ENCODE measurements around the gene COLEC11. TPM values are rescaled to one million over a fixed set of nuclear protein-coding genes. Genes with fewer than 3 reads are reported as not detected.

The COLEC11 gene
- total and polyA plus RNA-seq, 2 experiments from 2014 or later = 1.3 to 1.5 TPM

DNA sequence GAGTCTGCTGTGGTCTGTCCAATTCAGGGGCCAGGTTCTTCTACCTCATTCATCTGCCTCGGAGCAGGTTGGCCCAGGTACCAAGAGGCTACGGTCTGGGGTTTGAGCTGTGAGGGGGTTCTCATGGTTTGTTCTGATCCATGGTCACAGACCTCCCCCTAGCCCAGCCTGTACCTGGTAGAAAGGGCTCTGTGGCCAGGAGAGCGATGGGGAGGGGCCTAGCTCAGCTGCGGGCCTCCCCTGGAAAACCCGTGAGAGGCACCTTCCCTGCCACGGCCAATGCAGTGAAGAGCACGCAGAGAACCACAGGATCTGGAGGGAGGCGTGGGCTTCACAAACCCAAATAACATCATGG lies 43.5 kb downstream of the COLEC11 start:
- H3K27me3 Mint-ChIP-seq (ENCODE audit: insufficient read depth, low read depth, poor library complexity) = peaks cover 17% of the 10 kb centered on the region

More for the DNA sequence above, 43.5 kb downstream of the COLEC11 start:
- Histone ChIP-seq H3K4me2 (no peak overlapping the region), H3K9me2 (ENCODE audit: insufficient read depth) (no peaks in the 10 kb centered on the region), H3K27ac (ENCODE audit: low read depth) (no peak overlapping the region), H3K4me1 (ENCODE audit: insufficient read depth) (no peaks in the 10 kb centered on the region), H2AFZ (no peak overlapping the region), H3K36me3 (ENCODE audit: insufficient read depth) (no peaks in the 10 kb centered on the region), H3F3A (replicated peaks; ENCODE audit: low read depth) (no peaks in the 10 kb centered on the region), H3K79me2 (replicated peaks; ENCODE audit: insufficient read depth) (no peaks in the 10 kb centered on the region), H4K20me1 (replicated peaks; ENCODE audit: insufficient read depth) (no peaks in the 10 kb centered on the region), H3K27me3 (ENCODE audit: insufficient read depth) (no peaks in the 10 kb centered on the region), H3K4me3 (no peak overlapping the region)
- H3K27ac Mint-ChIP-seq = no peak overlapping the region
- H3K9me3 Mint-ChIP-seq = no peaks in the 10 kb centered on the region
- DNase-seq (ENCODE audit: low spot score) (no peak), ATAC-seq (no peak)
- TF ChIP-seq, protein P1, sequence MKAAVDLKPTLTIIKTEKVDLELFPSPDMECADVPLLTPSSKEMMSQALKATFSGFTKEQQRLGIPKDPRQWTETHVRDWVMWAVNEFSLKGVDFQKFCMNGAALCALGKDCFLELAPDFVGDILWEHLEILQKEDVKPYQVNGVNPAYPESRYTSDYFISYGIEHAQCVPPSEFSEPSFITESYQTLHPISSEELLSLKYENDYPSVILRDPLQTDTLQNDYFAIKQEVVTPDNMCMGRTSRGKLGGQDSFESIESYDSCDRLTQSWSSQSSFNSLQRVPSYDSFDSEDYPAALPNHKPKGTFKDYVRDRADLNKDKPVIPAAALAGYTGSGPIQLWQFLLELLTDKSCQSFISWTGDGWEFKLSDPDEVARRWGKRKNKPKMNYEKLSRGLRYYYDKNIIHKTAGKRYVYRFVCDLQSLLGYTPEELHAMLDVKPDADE (IDR thresholded peaks at IDR 0.05) = no peak
- TF ChIP-seq EZH2 (IDR thresholded peaks at IDR 0.05; ENCODE audit: low read depth, unreplicated experiment) = no peak
- TF ChIP-seq JUNB (IDR thresholded peaks at IDR 0.05; ENCODE audit: unreplicated experiment) = no peak
- no peak for TF ChIP-seq STAT1 (IDR thresholded peaks at IDR 0.05; ENCODE audit: unreplicated experiment)
- TF ChIP-seq, protein P2, sequence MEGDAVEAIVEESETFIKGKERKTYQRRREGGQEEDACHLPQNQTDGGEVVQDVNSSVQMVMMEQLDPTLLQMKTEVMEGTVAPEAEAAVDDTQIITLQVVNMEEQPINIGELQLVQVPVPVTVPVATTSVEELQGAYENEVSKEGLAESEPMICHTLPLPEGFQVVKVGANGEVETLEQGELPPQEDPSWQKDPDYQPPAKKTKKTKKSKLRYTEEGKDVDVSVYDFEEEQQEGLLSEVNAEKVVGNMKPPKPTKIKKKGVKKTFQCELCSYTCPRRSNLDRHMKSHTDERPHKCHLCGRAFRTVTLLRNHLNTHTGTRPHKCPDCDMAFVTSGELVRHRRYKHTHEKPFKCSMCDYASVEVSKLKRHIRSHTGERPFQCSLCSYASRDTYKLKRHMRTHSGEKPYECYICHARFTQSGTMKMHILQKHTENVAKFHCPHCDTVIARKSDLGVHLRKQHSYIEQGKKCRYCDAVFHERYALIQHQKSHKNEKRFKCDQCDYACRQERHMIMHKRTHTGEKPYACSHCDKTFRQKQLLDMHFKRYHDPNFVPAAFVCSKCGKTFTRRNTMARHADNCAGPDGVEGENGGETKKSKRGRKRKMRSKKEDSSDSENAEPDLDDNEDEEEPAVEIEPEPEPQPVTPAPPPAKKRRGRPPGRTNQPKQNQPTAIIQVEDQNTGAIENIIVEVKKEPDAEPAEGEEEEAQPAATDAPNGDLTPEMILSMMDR (conservative IDR thresholded peaks at IDR 0.05; ENCODE audit: low read depth in 2 of 2) = no peak
- no peak for TF ChIP-seq ZNF114 (CRISPR knock-in tag; IDR thresholded peaks at IDR 0.05)
- TF ChIP-seq, protein P3, sequence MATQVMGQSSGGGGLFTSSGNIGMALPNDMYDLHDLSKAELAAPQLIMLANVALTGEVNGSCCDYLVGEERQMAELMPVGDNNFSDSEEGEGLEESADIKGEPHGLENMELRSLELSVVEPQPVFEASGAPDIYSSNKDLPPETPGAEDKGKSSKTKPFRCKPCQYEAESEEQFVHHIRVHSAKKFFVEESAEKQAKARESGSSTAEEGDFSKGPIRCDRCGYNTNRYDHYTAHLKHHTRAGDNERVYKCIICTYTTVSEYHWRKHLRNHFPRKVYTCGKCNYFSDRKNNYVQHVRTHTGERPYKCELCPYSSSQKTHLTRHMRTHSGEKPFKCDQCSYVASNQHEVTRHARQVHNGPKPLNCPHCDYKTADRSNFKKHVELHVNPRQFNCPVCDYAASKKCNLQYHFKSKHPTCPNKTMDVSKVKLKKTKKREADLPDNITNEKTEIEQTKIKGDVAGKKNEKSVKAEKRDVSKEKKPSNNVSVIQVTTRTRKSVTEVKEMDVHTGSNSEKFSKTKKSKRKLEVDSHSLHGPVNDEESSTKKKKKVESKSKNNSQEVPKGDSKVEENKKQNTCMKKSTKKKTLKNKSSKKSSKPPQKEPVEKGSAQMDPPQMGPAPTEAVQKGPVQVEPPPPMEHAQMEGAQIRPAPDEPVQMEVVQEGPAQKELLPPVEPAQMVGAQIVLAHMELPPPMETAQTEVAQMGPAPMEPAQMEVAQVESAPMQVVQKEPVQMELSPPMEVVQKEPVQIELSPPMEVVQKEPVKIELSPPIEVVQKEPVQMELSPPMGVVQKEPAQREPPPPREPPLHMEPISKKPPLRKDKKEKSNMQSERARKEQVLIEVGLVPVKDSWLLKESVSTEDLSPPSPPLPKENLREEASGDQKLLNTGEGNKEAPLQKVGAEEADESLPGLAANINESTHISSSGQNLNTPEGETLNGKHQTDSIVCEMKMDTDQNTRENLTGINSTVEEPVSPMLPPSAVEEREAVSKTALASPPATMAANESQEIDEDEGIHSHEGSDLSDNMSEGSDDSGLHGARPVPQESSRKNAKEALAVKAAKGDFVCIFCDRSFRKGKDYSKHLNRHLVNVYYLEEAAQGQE (IDR thresholded peaks at IDR 0.05; ENCODE audit: unreplicated experiment) = no peak
- TF ChIP-seq, protein P4, sequence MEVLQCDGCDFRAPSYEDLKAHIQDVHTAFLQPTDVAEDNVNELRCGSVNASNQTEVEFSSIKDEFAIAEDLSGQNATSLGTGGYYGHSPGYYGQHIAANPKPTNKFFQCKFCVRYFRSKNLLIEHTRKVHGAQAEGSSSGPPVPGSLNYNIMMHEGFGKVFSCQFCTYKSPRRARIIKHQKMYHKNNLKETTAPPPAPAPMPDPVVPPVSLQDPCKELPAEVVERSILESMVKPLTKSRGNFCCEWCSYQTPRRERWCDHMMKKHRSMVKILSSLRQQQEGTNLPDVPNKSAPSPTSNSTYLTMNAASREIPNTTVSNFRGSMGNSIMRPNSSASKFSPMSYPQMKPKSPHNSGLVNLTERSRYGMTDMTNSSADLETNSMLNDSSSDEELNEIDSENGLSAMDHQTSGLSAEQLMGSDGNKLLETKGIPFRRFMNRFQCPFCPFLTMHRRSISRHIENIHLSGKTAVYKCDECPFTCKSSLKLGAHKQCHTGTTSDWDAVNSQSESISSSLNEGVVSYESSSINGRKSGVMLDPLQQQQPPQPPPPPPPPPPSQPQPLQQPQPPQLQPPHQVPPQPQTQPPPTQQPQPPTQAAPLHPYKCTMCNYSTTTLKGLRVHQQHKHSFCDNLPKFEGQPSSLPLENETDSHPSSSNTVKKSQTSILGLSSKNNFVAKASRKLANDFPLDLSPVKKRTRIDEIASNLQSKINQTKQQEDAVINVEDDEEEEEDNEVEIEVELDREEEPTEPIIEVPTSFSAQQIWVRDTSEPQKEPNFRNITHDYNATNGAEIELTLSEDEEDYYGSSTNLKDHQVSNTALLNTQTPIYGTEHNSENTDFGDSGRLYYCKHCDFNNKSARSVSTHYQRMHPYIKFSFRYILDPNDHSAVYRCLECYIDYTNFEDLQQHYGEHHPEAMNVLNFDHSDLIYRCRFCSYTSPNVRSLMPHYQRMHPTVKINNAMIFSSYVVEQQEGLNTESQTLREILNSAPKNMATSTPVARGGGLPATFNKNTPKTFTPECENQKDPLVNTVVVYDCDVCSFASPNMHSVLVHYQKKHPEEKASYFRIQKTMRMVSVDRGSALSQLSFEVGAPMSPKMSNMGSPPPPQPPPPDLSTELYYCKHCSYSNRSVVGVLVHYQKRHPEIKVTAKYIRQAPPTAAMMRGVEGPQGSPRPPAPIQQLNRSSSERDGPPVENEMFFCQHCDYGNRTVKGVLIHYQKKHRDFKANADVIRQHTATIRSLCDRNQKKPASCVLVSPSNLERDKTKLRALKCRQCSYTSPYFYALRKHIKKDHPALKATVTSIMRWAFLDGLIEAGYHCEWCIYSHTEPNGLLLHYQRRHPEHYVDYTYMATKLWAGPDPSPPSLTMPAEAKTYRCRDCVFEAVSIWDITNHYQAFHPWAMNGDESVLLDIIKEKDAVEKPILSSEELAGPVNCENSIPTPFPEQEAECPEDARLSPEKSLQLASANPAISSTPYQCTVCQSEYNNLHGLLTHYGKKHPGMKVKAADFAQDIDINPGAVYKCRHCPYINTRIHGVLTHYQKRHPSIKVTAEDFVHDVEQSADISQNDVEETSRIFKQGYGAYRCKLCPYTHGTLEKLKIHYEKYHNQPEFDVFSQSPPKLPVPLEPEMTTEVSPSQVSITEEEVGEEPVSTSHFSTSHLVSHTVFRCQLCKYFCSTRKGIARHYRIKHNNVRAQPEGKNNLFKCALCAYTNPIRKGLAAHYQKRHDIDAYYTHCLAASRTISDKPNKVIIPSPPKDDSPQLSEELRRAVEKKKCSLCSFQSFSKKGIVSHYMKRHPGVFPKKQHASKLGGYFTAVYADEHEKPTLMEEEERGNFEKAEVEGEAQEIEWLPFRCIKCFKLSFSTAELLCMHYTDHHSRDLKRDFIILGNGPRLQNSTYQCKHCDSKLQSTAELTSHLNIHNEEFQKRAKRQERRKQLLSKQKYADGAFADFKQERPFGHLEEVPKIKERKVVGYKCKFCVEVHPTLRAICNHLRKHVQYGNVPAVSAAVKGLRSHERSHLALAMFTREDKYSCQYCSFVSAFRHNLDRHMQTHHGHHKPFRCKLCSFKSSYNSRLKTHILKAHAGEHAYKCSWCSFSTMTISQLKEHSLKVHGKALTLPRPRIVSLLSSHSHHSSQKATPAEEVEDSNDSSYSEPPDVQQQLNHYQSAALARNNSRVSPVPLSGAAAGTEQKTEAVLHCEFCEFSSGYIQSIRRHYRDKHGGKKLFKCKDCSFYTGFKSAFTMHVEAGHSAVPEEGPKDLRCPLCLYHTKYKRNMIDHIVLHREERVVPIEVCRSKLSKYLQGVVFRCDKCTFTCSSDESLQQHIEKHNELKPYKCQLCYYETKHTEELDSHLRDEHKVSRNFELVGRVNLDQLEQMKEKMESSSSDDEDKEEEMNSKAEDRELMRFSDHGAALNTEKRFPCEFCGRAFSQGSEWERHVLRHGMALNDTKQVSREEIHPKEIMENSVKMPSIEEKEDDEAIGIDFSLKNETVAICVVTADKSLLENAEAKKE (CRISPR knock-in tag; IDR thresholded peaks at IDR 0.05) = no peak
- no peak overlapping the region for H3K4me3 Mint-ChIP-seq
- H3K36me3 Mint-ChIP-seq (ENCODE audit: low read depth) = no peaks in the 10 kb centered on the region; the same call in 2 of the 3 replicates
- peaks cover 4% of the 10 kb centered on the region; the same call in 2 of the 3 replicates for H3K4me1 Mint-ChIP-seq

Data from GM23338 (cell line).